B cell (primary cell): Measurements from ENCODE around the gene EFEMP1. TPM values are rescaled to one million over a fixed set of nuclear protein-coding genes. Genes with fewer than 3 reads are reported as not detected.

Experiments used
- ATAC-seq: fragments of 200-7000 bp; cut with Tn5 transposase; one replicate; pipeline ENCODE4 v1.10.0; 2021; ENCODE audit warnings: low read depth, mild to moderate bottlenecking, moderate number of reproducible peaks, moderate library complexity
- CTCF ChIA-PET: fragments of 350-600 bp; sonication (Branson Sonifier 250); formaldehyde crosslinking; loops from one replicate; lab custom pipeline; 2021; ENCODE audit warnings: antibody characterized with exemption, inconsistent platforms; lab: Charles Lee
- POLR2A ChIA-PET: fragments of 350-600 bp; sonication (Branson Sonifier 250); formaldehyde crosslinking; loops from one replicate; lab custom pipeline; 2021; ENCODE audit warnings: antibody characterized with exemption; lab: Charles Lee
- DNase-seq: peaks from one replicate; pipeline ENCODE4 v3.0.0; 2013
- H2AFZ ChIP-seq: 2 replicates; pipeline ENCODE4 v1.6.1; 2012; ENCODE audit warnings: mild to moderate bottlenecking, low read depth, low read length; ENCODE audit not compliant: insufficient read depth, poor library complexity, severe bottlenecking
- H3K27ac ChIP-seq, 2 donors: 1 replicate in 1 of 2; 2 replicates in 1 of 2; pipeline ENCODE4 v1.5.1; 2012 to 2013; ENCODE audit warnings: low read length in 2 of 2, mild to moderate bottlenecking in 2 of 2, moderate library complexity in 1 of 2
- H3K27me3 ChIP-seq, 4 experiments: fragments of 200-600 bp in 1 of 4; sonication (generic) in 1 of 4; replicated peaks in 1 of 4; 1 replicate in 2 of 4; 2 replicates in 2 of 4; pipeline versions ENCODE4 v1.6.1 to v1.7.0; 2013 to 2016; ENCODE audit warnings: low read length in 3 of 4, mild to moderate bottlenecking in 2 of 4, mixed read lengths in 1 of 4, moderate library complexity in 1 of 4; ENCODE audit not compliant: insufficient read depth in 4 of 4, control insufficient read depth in 3 of 4; ENCODE audit errors: control extremely low read depth in 1 of 4
- H3K36me3 ChIP-seq, 2 experiments: replicated peaks in 1 of 2; 1 replicate in 1 of 2; 2 replicates in 1 of 2; pipeline versions ENCODE4 v1.6.1 to v1.7.1; 2013; ENCODE audit warnings: low read length in 1 of 2; ENCODE audit not compliant: insufficient read depth in 2 of 2, control insufficient read depth in 1 of 2; ENCODE audit errors: control extremely low read depth in 1 of 2, extremely low read depth in 1 of 2
- H3K4me1 ChIP-seq, 2 donors: fragments of 200-600 bp in 1 of 2; sonication (generic) in 1 of 2; 1 replicate in 1 of 2; 2 replicates in 1 of 2; pipeline versions ENCODE4 v1.5.1 to v1.6.1; 2013 to 2017; ENCODE audit warnings: low read length in 2 of 2; ENCODE audit not compliant: control insufficient read depth in 2 of 2, insufficient read depth in 2 of 2
- H3K4me2 ChIP-seq: replicated peaks from 2 replicates; pipeline ENCODE3; 2012; ENCODE audit warnings: mild to moderate bottlenecking, low read depth, low read length; ENCODE audit not compliant: poor library complexity, severe bottlenecking
- H3K4me3 ChIP-seq, 5 experiments: fragments of 200-600 bp in 1 of 5; sonication (generic) in 1 of 5; 1 replicate in 3 of 5; 2 replicates in 2 of 5; pipeline versions ENCODE4 v1.5.1 to v1.7.0; 2011 to 2016; ENCODE audit warnings: low read length in 4 of 5, mild to moderate bottlenecking in 4 of 5, low read depth in 2 of 5, control low read depth in 1 of 5, moderate library complexity in 1 of 5; ENCODE audit not compliant: insufficient read depth in 1 of 5; ENCODE audit errors: control extremely low read depth in 1 of 5, extremely low read depth in 1 of 5
- H3K79me2 ChIP-seq: fragments of 200-600 bp; sonication (generic); one replicate; pipeline ENCODE4 v1.6.0; 2016; ENCODE audit warnings: low read length; ENCODE audit not compliant: control insufficient read depth, insufficient read depth
- H3K9ac ChIP-seq: fragments of 200-600 bp; sonication (generic); 2 replicates; pipeline ENCODE4 v1.6.1; 2017; ENCODE audit warnings: mild to moderate bottlenecking, low read length, moderate library complexity
- H3K9me3 ChIP-seq, 3 donors: one replicate each; pipeline versions ENCODE4 v1.6.1 to v1.7.1; 2013; ENCODE audit warnings: low read length in 2 of 3; ENCODE audit not compliant: control insufficient read depth in 2 of 3, insufficient read depth in 1 of 3; ENCODE audit errors: control extremely low read depth in 1 of 3
- H4K20me1 ChIP-seq: 2 replicates; pipeline ENCODE4 v1.6.0; 2012; ENCODE audit warnings: mild to moderate bottlenecking, low read length; ENCODE audit not compliant: insufficient read depth, control insufficient read depth, poor library complexity, severe bottlenecking
- H3K27ac Mint-ChIP-seq: one replicate; pipeline ENCODE4 v1.8.0; 2021; ENCODE audit warnings: mixed read lengths
- H3K27me3 Mint-ChIP-seq: one replicate; pipeline ENCODE4 v1.8.0; 2021; ENCODE audit warnings: mixed read lengths
- H3K4me1 Mint-ChIP-seq: one replicate; pipeline ENCODE4 v1.8.0; 2021; ENCODE audit warnings: mixed read lengths
- H3K4me3 Mint-ChIP-seq: one replicate; pipeline ENCODE4 v1.8.0; 2021; ENCODE audit warnings: mixed read lengths
- H3K9me3 Mint-ChIP-seq: one replicate; pipeline ENCODE4 v1.8.0; 2022; ENCODE audit warnings: mixed read lengths; ENCODE audit not compliant: insufficient read depth
- CTCF ChIP-seq: fragments of 200-600 bp; IDR thresholded peaks from one replicate; pipeline ENCODE4 v1.8.0; 2022; ENCODE audit warnings: antibody characterized with exemption, mild to moderate bottlenecking
- EZH2 ChIP-seq: IDR thresholded peaks from 2 replicates; pipeline ENCODE4 v1.6.1; 2012; ENCODE audit warnings: borderline replicate concordance, low read depth, mild to moderate bottlenecking, moderate library complexity, low read length; ENCODE audit not compliant: insufficient read depth, poor library complexity, severe bottlenecking
- WGBS: methylation state at CpG from one replicate; pipeline ENCODE4 v1.1.5; 2013; ENCODE audit warnings: missing lambda C conversion rate; ENCODE audit not compliant: insufficient coverage; 5-methylcytosine and 5-hydroxymethylcytosine counted together
- intact Hi-C: fragments of 100-400 bp; cut with micrococcal nuclease; formaldehyde crosslinking; loops from one replicate; pipeline ENCODE4 v1.10.0; 2022
- polyA plus RNA-seq: library from polyadenylated mRNA; depleted of rRNA; stranded (reverse); fragments of >200 nt; gene quantifications from 2 replicates; pipeline ENCODE4 v1.2.3, GENCODE V29; 2012
- total RNA-seq, 2 donors: library from RNA; stranded (reverse); fragments of 120-200 nt in 1 of 2; gene quantifications; 1 replicate in 1 of 2; 2 replicates in 1 of 2; pipeline versions ENCODE4 v1.2.3 to v1.2.4, GENCODE V29; 2013 to 2022

EFEMP1 gene
- total and polyA plus RNA-seq, 2 donors (not counting 1 experiment from before 2014, with no cell fraction given), result not detected

GRCh38 chr2:55885127-55885943 is 38.2 kb downstream of the EFEMP1 start:
- H3K4me2 ChIP-seq, result no peak overlapping the region
- WGBS, result 94% methylated on average over 9 of the region's 11 CpGs
- CTCF ChIA-PET, result interaction anchor here (1.0 kb wide), 1 partner anchor 9 kb away, joined by 3 read pairs; no protein-coding TSS in a partner anchor
- intact Hi-C loops, result no loop called here
- POLR2A ChIA-PET, result no interaction called here
- H3K9ac ChIP-seq, result no peak overlapping the region
- no peaks in the 10 kb centered on the region for H3K9me3 ChIP-seq
- Mint-ChIP-seq H3K4me3 (no peak overlapping the region), H3K27me3 (peaks cover 7% of the 10 kb centered on the region), H3K9me3 (no peaks in the 10 kb centered on the region), H3K27ac (no peak overlapping the region), H3K4me1 (no peaks in the 10 kb centered on the region)
- H3K4me1 ChIP-seq, result no peaks in the 10 kb centered on the region
- no peaks in the 10 kb centered on the region for H3K79me2 ChIP-seq
- H3K4me3 ChIP-seq, result no peak overlapping the region
- no peaks in the 10 kb centered on the region for H3K27me3 ChIP-seq
- TF ChIP-seq EZH2, result no peak
- no peak for TF ChIP-seq CTCF
- H2AFZ ChIP-seq, result no peak overlapping the region
- no peaks in the 10 kb centered on the region for H3K36me3 ChIP-seq
- no peaks in the 10 kb centered on the region for H4K20me1 ChIP-seq
- H3K27ac ChIP-seq, result no peak overlapping the region
- DNase-seq (no peak), ATAC-seq (no peak)

DNA sequence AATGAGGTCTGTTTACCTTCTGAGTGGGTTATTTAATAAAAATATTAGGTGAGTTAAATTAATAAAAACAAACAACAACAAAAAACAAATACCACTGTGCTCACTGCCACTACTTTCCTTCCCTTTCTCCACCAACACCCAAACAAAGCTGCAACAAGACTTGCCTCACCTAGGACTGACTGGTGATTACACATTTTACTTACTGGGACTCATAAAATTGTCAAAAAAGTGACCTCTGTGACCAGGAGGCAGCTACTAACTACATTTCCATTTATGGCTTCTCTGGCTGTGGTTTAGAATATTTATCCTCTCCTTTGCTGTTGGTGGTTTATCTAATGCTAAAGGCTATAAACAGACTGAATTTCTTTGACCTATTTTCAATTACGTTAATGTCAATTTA is 39.8 kb downstream of the EFEMP1 start:
- no peaks in the 10 kb centered on the region for H3K79me2 ChIP-seq
- no peak for ATAC-seq
- no peak overlapping the region for H2AFZ ChIP-seq
- H4K20me1 ChIP-seq, result no peaks in the 10 kb centered on the region
- Mint-ChIP-seq H3K27ac (no peak overlapping the region), H3K27me3 (peaks cover 13% of the 10 kb centered on the region), H3K9me3 (no peaks in the 10 kb centered on the region), H3K4me1 (no peaks in the 10 kb centered on the region), H3K4me3 (no peak overlapping the region)
- intact Hi-C loops, result no loop called here
- no peaks in the 10 kb centered on the region for H3K9me3 ChIP-seq
- DNase-seq, result no peak
- no CpG with 5 or more reads among the region's 1 CpG for WGBS
- ChIA-PET CTCF (no interaction called here), POLR2A (no interaction called here)
- H3K4me2 ChIP-seq, result no peak overlapping the region
- H3K36me3 ChIP-seq, result no peaks in the 10 kb centered on the region
- H3K9ac ChIP-seq, result no peak overlapping the region
- no peak overlapping the region for H3K27ac ChIP-seq
- no peaks in the 10 kb centered on the region for H3K4me1 ChIP-seq
- no peaks in the 10 kb centered on the region for H3K27me3 ChIP-seq
- no peak overlapping the region for H3K4me3 ChIP-seq
- TF ChIP-seq CTCF, result no peak
- TF ChIP-seq EZH2, result no peak
